Breast epithelium (tissue), 4 donors: Measurements from ENCODE around the gene ARHGAP27. TPM values are rescaled to one million over a fixed set of nuclear protein-coding genes. Genes with fewer than 3 reads are reported as not detected.
A peak's percentile ranks its signal among the peaks of the same experiment; 100 is the strongest.

ENCODE experiments used
- DNase-seq, 2 donors: peaks; one replicate each; pipeline ENCODE4 v3.0.0-alpha.2; 2019; ENCODE audit warnings: low spot score in 2 of 2
- H3K27ac ChIP-seq, 2 donors: fragments of 200-600 bp; sonication (generic) in 1 of 2; one replicate each; pipeline ENCODE4 v1.5.1; 2016 to 2019; ENCODE audit warnings: mild to moderate bottlenecking in 1 of 2
- H3K27me3 ChIP-seq, 2 donors: fragments of 200-600 bp; sonication (generic) in 1 of 2; one replicate each; pipeline versions ENCODE4 v1.5.1 to v1.6.0; 2017 to 2019; ENCODE audit warnings: control low read depth in 1 of 2, mild to moderate bottlenecking in 1 of 2
- H3K36me3 ChIP-seq: fragments of 200-600 bp; one replicate; pipeline ENCODE4 v1.5.1; 2019
- H3K4me1 ChIP-seq, 2 donors: fragments of 200-600 bp; sonication (generic); one replicate each; pipeline ENCODE4 v1.5.1; 2016 to 2019; ENCODE audit warnings: control low read depth in 1 of 2
- H3K4me3 ChIP-seq, 3 donors: fragments of 200-600 bp; sonication (generic); 1 replicate in 2 of 3; 2 replicates in 1 of 3; pipeline ENCODE4 v1.5.1; 2016 to 2019; ENCODE audit warnings: mild to moderate bottlenecking in 3 of 3, moderate library complexity in 2 of 3
- H3K9me3 ChIP-seq, 2 donors: fragments of 200-600 bp; sonication (generic) in 1 of 2; one replicate each; pipeline ENCODE4 v1.5.1; 2016 to 2019; ENCODE audit warnings: control low read depth in 1 of 2
- CTCF ChIP-seq, 3 donors: fragments of 450-650 bp; IDR thresholded peaks; one replicate each; pipeline ENCODE4 v1.5.1; 2016 to 2017; ENCODE audit warnings: antibody characterized with exemption in 3 of 3, mild to moderate bottlenecking in 3 of 3, moderate library complexity in 3 of 3
- POLR2A ChIP-seq: fragments of 450-650 bp; IDR thresholded peaks from one replicate; pipeline ENCODE4 v1.6.1; 2016; ENCODE audit warnings: antibody characterized with exemption, mild to moderate bottlenecking, moderate library complexity
- POLR2AphosphoS5 ChIP-seq, 3 donors: sonication (generic); formaldehyde crosslinking; IDR thresholded peaks; one replicate each; pipeline ENCODE4 v1.6.1; 2017; ENCODE audit warnings: antibody characterized with exemption in 3 of 3
- intact Hi-C: fragments of 100-400 bp; cut with DNase I; formaldehyde crosslinking; loops from one replicate; pipeline ENCODE4 v1.15.1; 2023; ENCODE audit warnings: low total_unique reads
- total RNA-seq, 3 donors: library from RNA; depleted of rRNA; stranded (reverse); fragments of >200 nt; gene quantifications; one replicate each; pipeline ENCODE4 v1.1.0, GENCODE V29; 2016

The ARHGAP27 gene
- total RNA-seq, 3 donors from 2014 or later: 17.3 to 28.8 (median 17.6) TPM

GRCh38 chr17:45430006-45430737 is 2.5 kb downstream of the ARHGAP27 start:
- H3K27ac ChIP-seq: peak overlapping the region; percentile 80 to 86
- no peak for DNase-seq
- H3K4me1 ChIP-seq: peaks cover 3 to 9% of the 10 kb centered on the region in 2 donors
- no peak for TF ChIP-seq CTCF (IDR thresholded peaks at IDR 0.05)
- H3K4me3 ChIP-seq: peak overlapping the region; percentile 54 to 86 (median 64)
- no peaks in the 10 kb centered on the region for H3K27me3 ChIP-seq
- H3K9me3 ChIP-seq: no peaks in the 10 kb centered on the region
- intact Hi-C loops: no loop called here
- H3K36me3 ChIP-seq: no peaks in the 10 kb centered on the region

- H3K9me3 ChIP-seq: no peaks in the 10 kb centered on the region
- H3K36me3 ChIP-seq: no peaks in the 10 kb centered on the region
- DNase-seq: no peak
- peak overlapping the region in 1 of 3 donors; percentile 0 for H3K4me3 ChIP-seq
- H3K4me1 ChIP-seq: peaks cover 6 to 9% of the 10 kb centered on the region in 2 donors
- no peaks in the 10 kb centered on the region for H3K27me3 ChIP-seq
- no peak overlapping the region for H3K27ac ChIP-seq
- TF ChIP-seq POLR2AphosphoS5 (IDR thresholded peaks at IDR 0.05) (no peak), POLR2A (no peak), CTCF (IDR thresholded peaks at IDR 0.05) (no peak)
- intact Hi-C loops: no loop called here
Observed at GRCh38 chr17:45429339-45430005, 3.2 kb downstream of the ARHGAP27 start.

GRCh38 chr17:45428931-45429338 is 3.7 kb downstream of the ARHGAP27 start:
- DNase-seq: no peak
- intact Hi-C loops: no loop called here
- Histone ChIP-seq H3K27ac (no peak overlapping the region), H3K36me3 (no peaks in the 10 kb centered on the region), H3K4me1 (peaks cover 6 to 9% of the 10 kb centered on the region in 2 donors), H3K27me3 (no peaks in the 10 kb centered on the region), H3K9me3 (no peaks in the 10 kb centered on the region), H3K4me3 (no peak overlapping the region)
- TF ChIP-seq POLR2A: no peak
- TF ChIP-seq POLR2AphosphoS5 (IDR thresholded peaks at IDR 0.05): no peak

- TF ChIP-seq POLR2A (no peak), POLR2AphosphoS5 (IDR thresholded peaks at IDR 0.05) (peak in 2 of 3 donors; percentile 20 to 30), CTCF (IDR thresholded peaks at IDR 0.05) (peak; percentile 95 to 98 (median 96))
- H3K9me3 ChIP-seq: no peaks in the 10 kb centered on the region
- H3K4me3 ChIP-seq: peak overlapping the region in 1 of 3 donors; percentile 39
- H3K4me1 ChIP-seq: peaks cover 6 to 8% of the 10 kb centered on the region in 2 donors
- peak in 1 of 2 donors; percentile 59 for DNase-seq
- H3K27me3 ChIP-seq: no peaks in the 10 kb centered on the region
- H3K36me3 ChIP-seq: no peaks in the 10 kb centered on the region
- intact Hi-C loops: no loop called here
- peak overlapping the region; percentile 23 to 34 for H3K27ac ChIP-seq
Observed at GRCh38 chr17:45428050-45428617, 4.5 kb downstream of the ARHGAP27 start.

- TF ChIP-seq POLR2A (no peak), CTCF (IDR thresholded peaks at IDR 0.05) (no peak), POLR2AphosphoS5 (IDR thresholded peaks at IDR 0.05) (no peak)
- H3K36me3 ChIP-seq: no peaks in the 10 kb centered on the region
- no peak for DNase-seq
- H3K27me3 ChIP-seq: no peaks in the 10 kb centered on the region
- intact Hi-C loops: no loop called here
- no peak overlapping the region for H3K4me3 ChIP-seq
- peaks cover 5 to 6% of the 10 kb centered on the region in 2 donors for H3K4me1 ChIP-seq
- no peaks in the 10 kb centered on the region for H3K9me3 ChIP-seq
- H3K27ac ChIP-seq: no peak overlapping the region
Observed at GRCh38 chr17:45427181-45427835, 5.4 kb downstream of the ARHGAP27 start.
